H1 (cell line): ENCODE measurements around the gene CFLAR. TPM values are rescaled to one million over a fixed set of nuclear protein-coding genes. Genes with fewer than 3 reads are reported as not detected.

Experiments
- CHD7 ChIP-seq: fragments of 300-600 bp; sonication (generic); IDR thresholded peaks from 2 replicates; pipeline ENCODE4 v1.7.1; 2012; ENCODE audit warnings: low read length, moderate library complexity, mild to moderate bottlenecking, inconsistent platforms; ENCODE audit not compliant: insufficient replicate concordance
- E2F6 ChIP-seq: IDR thresholded peaks from 2 replicates; pipeline ENCODE4 v1.6.1; 2012; ENCODE audit warnings: inconsistent platforms
- NRF1 ChIP-seq: IDR thresholded peaks from 2 replicates; pipeline ENCODE4 v1.6.1; 2011; ENCODE audit warnings: mild to moderate bottlenecking, low read depth, low read length, improper control_type of control experiment
- SP4 ChIP-seq: IDR thresholded peaks from 2 replicates; pipeline ENCODE4 v1.6.1; 2012; ENCODE audit warnings: low read length, inconsistent platforms
- SUZ12 ChIP-seq: fragments of 200-600 bp; sonication (generic); IDR thresholded peaks from 2 replicates; pipeline ENCODE4 v1.6.1; 2012; ENCODE audit warnings: mild to moderate bottlenecking, inconsistent platforms, low read length, moderate library complexity, mixed read lengths
- polyA plus RNA-seq, 7 experiments: library from polyadenylated mRNA; depleted of rRNA in 3 of 7; stranded (reverse) in 5 of 7; unstranded in 2 of 7; fragments of >200 nt in 5 of 7; fragments of 200-250 nt in 2 of 7; gene quantifications; 1 replicate in 5 of 7; 2 replicates in 1 of 7; 4 replicates in 1 of 7; pipeline versions ENCODE4 v1.2.1 to v1.2.3, GENCODE V29; 2011 to 2013; ENCODE audit warnings: missing spikeins in 2 of 7, mixed read lengths in 2 of 7
- total RNA-seq: library from RNA; stranded (reverse); fragmentation: NEBNext Ultra II Directional; extraction: Animal tissue kit (Norgen Biotek cat#: 25700); gene quantifications from 2 replicates; pipeline ENCODE4 v1.2.1, GENCODE V29; 2021

CFLAR gene
- total and polyA plus RNA-seq, 2 of the 8 experiments (the other 6 are each of a cell fraction or from before 2014, with no cell fraction given), result 1.1 to 3.9 TPM

GRCh38 chr2:201156036-201156435, 40.1 kb downstream of the CFLAR start (continued):
- TF ChIP-seq CHD7, result no peak
- no peak for TF ChIP-seq E2F6
- TF ChIP-seq NRF1, result no peak
- no peak for TF ChIP-seq SP4
- no peak for TF ChIP-seq SUZ12
- TF ChIP-seq, all 59 proteins: peak for 0
